Stimulated activated naive B cell treated with anti-CD40 and anti-IgM and Interleukin-4, amounts not matched to agents 10 μg/mL and 1 μg/mL and 100 μg/mL, for 72 hours (primary cell): ENCODE data around the gene CTBP1.
A peak's percentile ranks its signal among the peaks of the same experiment; 100 is the strongest.

Experiments used
- ATAC-seq, 2 donors: fragments of 150-1000 bp; cut with Tn5 transposase; replicated peaks; 2 replicates each; pipeline ENCODE4 v1.10.0; 2021; ENCODE audit warnings: moderate library complexity in 1 of 2
- DNase-seq: peaks from one replicate; pipeline ENCODE4 v3.0.0; 2021
- H3K27ac Mint-ChIP-seq: one replicate; pipeline ENCODE4 v1.8.0; 2022; ENCODE audit warnings: mild to moderate bottlenecking, mixed read lengths
- H3K27me3 Mint-ChIP-seq, 2 donors: one replicate each; pipeline ENCODE4 v1.8.0; 2022; ENCODE audit warnings: mixed read lengths in 2 of 2
- H3K36me3 Mint-ChIP-seq, 2 donors: one replicate each; pipeline ENCODE4 v1.8.0; 2022; ENCODE audit warnings: mixed read lengths in 2 of 2, mild to moderate bottlenecking in 1 of 2
- H3K4me1 Mint-ChIP-seq, 2 donors: one replicate each; pipeline ENCODE4 v1.8.0; 2022; ENCODE audit warnings: mixed read lengths in 2 of 2, mild to moderate bottlenecking in 1 of 2
- H3K4me3 Mint-ChIP-seq, 2 donors: one replicate each; pipeline ENCODE4 v1.8.0; 2022; ENCODE audit warnings: mild to moderate bottlenecking in 2 of 2, mixed read lengths in 2 of 2, moderate library complexity in 1 of 2
- H3K9me3 Mint-ChIP-seq, 2 donors: one replicate each; pipeline ENCODE4 v1.8.0; 2022; ENCODE audit warnings: mixed read lengths in 2 of 2, mild to moderate bottlenecking in 1 of 2

CTBP1 gene

GRCh38 chr4:1233641-1234308 lies 15.2 kb downstream of the CTBP1 start:
- no peak for DNase-seq
- Mint-ChIP-seq H3K4me3 (no peak overlapping the region), H3K4me1 (peaks cover 16 to 25% of the 10 kb centered on the region in 2 donors), H3K27ac (peak overlapping the region; percentile 16), H3K9me3 (no peaks in the 10 kb centered on the region), H3K27me3 (no peaks in the 10 kb centered on the region), H3K36me3 (peaks cover 55 to 69% of the 10 kb centered on the region in 2 donors)
- no peak for ATAC-seq

DNA sequence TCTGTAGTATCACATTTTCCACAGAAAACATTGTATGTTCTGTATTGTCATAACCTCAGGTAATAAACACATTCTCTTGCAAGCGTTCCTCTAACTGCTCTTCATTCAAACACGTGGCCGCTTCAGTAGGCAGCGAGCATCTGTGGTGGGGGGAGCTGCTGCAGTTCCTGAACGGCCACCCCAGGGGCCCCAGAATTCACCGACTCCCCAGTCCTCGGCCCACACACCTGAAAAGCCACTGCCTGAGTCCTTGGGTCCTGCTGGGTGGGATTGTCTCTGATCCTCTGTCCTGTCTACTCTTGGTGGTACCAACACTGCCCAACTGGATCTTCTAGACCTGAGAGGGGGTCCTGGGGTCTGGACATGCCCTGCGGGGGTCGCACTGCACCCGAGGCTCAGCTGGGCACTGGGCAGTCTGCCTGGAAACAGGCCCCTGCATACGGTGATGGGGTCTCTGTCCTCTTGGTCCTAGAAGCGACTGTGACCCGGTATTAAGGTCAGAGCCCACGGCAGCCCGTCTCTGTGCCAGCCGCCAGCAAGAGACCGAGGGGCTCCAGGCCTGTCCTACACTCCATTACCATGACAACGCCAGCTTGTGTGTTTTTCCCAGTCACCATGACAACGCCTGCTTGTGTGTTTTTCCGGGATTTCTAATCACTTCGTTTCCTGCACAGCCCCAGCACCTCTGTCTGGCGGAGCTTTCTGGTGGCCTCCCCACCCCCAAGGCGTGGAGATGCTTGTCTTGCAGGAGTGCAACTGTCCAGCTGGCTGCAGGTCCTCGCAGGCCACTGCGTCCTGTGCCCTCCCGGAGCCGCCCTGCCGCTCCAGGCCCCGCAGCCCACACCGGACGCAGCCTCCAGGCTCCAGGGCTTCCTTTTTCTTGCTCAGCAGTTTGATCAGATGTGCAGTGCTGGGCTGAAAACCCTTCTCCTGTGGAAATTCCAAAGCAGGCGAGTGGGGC lies 16.0 kb downstream of the CTBP1 start:
- H3K9me3 Mint-ChIP-seq: no peaks in the 10 kb centered on the region
- peak overlapping the region; percentile 16 for H3K27ac Mint-ChIP-seq
- H3K4me3 Mint-ChIP-seq: no peak overlapping the region
- peaks cover 16 to 25% of the 10 kb centered on the region in 2 donors for H3K4me1 Mint-ChIP-seq
- H3K36me3 Mint-ChIP-seq: peaks cover 56 to 62% of the 10 kb centered on the region in 2 donors
- DNase-seq (no peak), ATAC-seq (no peak)
- H3K27me3 Mint-ChIP-seq: no peaks in the 10 kb centered on the region

DNA sequence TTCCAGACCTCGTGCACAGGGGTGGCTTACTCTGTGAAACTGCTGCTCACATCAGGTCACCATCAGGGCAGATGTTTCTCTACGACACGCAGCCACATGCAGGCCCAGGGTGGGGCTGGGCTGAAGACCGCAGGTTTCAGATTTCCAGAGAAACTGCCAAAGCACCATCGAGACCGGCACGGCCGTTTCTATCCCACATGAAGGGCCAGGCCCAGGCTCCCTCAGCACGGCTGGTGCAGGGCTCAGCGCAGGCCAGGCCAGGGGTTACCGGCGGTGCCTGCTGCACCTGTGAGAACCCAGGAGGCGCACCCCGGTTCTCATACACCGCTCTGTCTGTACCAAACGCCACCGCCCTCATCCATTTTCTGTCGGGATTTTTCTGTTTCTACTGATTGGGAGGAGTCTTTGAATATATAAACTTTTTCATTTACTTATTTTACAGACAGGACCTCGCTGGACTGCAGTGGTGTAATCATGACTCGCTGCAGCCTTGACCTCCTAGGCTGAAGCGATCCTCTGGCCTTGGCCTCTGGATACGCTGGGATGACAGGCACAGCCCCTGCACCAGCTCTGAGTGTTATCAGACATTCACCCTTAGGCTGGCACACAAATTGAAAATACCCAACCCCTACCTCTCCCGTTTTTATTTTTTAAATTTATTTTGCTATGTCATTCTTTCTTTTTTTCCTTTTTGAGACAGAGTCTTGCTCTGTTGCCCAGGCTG lies 17.1 kb downstream of the CTBP1 start:
- no peaks in the 10 kb centered on the region for H3K9me3 Mint-ChIP-seq
- H3K27me3 Mint-ChIP-seq: no peaks in the 10 kb centered on the region
- peaks cover 68 to 73% of the 10 kb centered on the region in 2 donors for H3K36me3 Mint-ChIP-seq
- DNase-seq: no peak
- H3K4me1 Mint-ChIP-seq: peaks cover 22 to 25% of the 10 kb centered on the region in 2 donors
- no peak for ATAC-seq
- peak overlapping the region; percentile 42 for H3K27ac Mint-ChIP-seq
- no peak overlapping the region for H3K4me3 Mint-ChIP-seq

DNA sequence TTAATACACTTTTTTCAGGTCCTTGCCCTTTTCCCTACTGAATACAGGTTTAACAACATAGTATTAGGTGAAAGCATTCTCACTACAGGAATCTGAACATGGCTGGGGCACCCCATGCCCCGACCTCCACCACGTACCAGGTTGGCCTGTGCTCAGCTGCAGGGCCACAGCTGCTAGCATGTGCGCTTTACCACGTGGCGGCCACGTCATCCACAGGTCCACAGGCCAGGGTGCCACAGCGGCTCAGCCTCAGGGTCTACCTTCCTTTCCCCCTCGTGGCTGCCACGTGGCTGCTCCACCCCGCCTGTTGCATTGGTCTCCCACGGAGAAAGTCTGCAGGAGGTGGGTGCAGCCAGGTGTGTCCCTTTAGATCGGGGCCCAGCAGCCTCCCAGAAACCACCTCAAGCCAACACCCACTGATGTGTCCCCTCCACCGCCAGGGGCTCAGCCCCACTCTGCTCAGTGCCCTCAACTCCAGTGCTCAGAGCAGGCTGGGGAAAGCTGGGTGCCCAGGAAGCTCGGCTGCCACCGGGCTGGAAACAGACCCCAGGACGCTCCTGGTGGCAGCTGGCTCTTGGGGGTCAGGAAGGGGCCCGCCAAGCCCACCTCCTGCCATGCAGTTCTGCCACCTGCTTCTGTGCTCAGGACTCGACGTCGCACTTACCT lies 17.8 kb downstream of the CTBP1 start:
- no peak for ATAC-seq
- no peak for DNase-seq
- H3K4me1 Mint-ChIP-seq: peaks cover 22 to 25% of the 10 kb centered on the region in 2 donors
- H3K9me3 Mint-ChIP-seq: no peaks in the 10 kb centered on the region
- no peaks in the 10 kb centered on the region for H3K27me3 Mint-ChIP-seq
- no peak overlapping the region for H3K4me3 Mint-ChIP-seq
- H3K36me3 Mint-ChIP-seq: peaks cover 73 to 78% of the 10 kb centered on the region in 2 donors
- H3K27ac Mint-ChIP-seq: no peak overlapping the region

GRCh38 chr4:1230316-1230715 lies 18.6 kb downstream of the CTBP1 start:
- Mint-ChIP-seq H3K36me3 (peaks cover 68 to 76% of the 10 kb centered on the region in 2 donors), H3K9me3 (no peaks in the 10 kb centered on the region), H3K27ac (no peak overlapping the region), H3K4me1 (peaks cover 22% of the 10 kb centered on the region in 2 donors), H3K27me3 (no peaks in the 10 kb centered on the region), H3K4me3 (no peak overlapping the region)
- DNase-seq: no peak
- ATAC-seq: no peak

DNA sequence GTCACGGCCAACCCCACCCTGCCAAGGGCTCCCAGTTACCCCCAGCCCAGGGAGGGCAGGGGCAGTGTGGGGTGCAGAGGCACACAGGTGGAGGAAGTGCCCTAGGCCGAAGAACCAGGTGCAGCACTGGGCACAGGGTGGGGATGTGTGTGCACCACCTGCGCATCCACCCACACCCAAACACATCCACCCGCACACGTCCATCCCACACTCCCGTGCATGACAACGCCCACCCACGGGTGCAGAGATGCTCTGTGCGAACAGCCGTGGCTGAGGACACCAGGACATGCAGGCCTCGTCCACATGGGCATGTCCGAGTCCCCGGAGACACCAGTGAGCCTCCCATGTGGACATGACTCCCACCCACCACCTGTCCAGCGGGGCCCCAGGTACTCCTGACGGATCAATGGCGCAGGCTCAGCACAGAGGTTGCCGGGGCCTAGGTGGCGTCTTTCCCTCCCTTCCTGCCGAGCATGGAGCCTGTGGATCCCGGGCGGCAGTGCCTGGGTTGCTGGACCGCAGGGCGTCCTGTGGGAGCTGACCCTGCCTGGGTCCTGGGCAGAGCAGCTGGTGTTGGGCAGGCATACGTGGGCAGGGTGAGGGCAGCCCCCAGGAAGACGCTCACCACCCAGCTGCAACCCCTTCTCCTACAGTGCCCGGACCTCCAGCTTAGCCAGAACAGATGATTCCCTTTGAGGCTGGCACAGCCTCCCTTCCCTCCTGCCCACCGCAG lies 19.6 kb downstream of the CTBP1 start:
- no peaks in the 10 kb centered on the region for H3K9me3 Mint-ChIP-seq
- peak overlapping the region; percentile 45 for H3K27ac Mint-ChIP-seq
- H3K4me1 Mint-ChIP-seq: peaks cover 24 to 28% of the 10 kb centered on the region in 2 donors
- ATAC-seq (no peak), DNase-seq (no peak)
- peaks cover 73 to 75% of the 10 kb centered on the region in 2 donors for H3K36me3 Mint-ChIP-seq
- no peak overlapping the region for H3K4me3 Mint-ChIP-seq
- no peaks in the 10 kb centered on the region for H3K27me3 Mint-ChIP-seq

GRCh38 chr4:1227816-1228215 lies 21.1 kb downstream of the CTBP1 start:
- Mint-ChIP-seq H3K4me3 (no peak overlapping the region), H3K36me3 (peaks cover 68 to 73% of the 10 kb centered on the region in 2 donors), H3K27me3 (no peaks in the 10 kb centered on the region), H3K4me1 (peaks cover 29 to 30% of the 10 kb centered on the region in 2 donors), H3K9me3 (no peaks in the 10 kb centered on the region), H3K27ac (no peak overlapping the region)
- DNase-seq (no peak), ATAC-seq (no peak)

DNA sequence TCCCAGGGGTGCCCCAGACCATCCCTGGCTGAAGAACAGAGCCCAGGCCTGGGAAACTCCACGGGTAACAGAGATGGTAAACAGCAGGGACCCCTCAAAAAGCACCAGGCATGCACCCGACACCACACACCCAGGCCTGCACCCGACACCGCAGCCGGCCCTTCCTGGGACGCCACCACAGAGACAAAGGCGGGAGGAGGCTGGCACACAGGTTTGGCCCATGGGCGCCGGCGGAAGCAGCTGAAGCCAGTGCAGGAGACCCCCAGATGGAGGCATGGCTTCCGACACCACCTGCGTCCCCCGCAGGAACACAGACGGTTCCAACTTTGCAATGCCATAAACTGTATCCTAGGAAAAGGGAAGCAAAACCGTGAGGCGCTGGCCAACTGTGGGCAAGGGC lies 22.3 kb downstream of the CTBP1 start:
- Mint-ChIP-seq H3K27ac (no peak overlapping the region), H3K4me1 (peaks cover 27 to 28% of the 10 kb centered on the region in 2 donors), H3K36me3 (peaks cover 63 to 68% of the 10 kb centered on the region in 2 donors), H3K9me3 (no peaks in the 10 kb centered on the region), H3K4me3 (no peak overlapping the region), H3K27me3 (no peaks in the 10 kb centered on the region)
- ATAC-seq (no peak), DNase-seq (no peak)

- Mint-ChIP-seq H3K27me3 (no peaks in the 10 kb centered on the region), H3K9me3 (no peaks in the 10 kb centered on the region), H3K4me1 (peaks cover 32 to 33% of the 10 kb centered on the region in 2 donors), H3K4me3 (no peak overlapping the region), H3K36me3 (peaks cover 61 to 68% of the 10 kb centered on the region in 2 donors), H3K27ac (peak overlapping the region; percentile 71)
- ATAC-seq (no peak), DNase-seq (no peak)
Measured at GRCh38 chr4:1226144-1226481, 22.8 kb downstream of the CTBP1 start.

- DNase-seq (no peak), ATAC-seq (no peak)
- Mint-ChIP-seq H3K9me3 (no peaks in the 10 kb centered on the region), H3K4me3 (no peak overlapping the region), H3K27me3 (no peaks in the 10 kb centered on the region), H3K27ac (peak overlapping the region; percentile 71), H3K36me3 (peaks cover 64 to 69% of the 10 kb centered on the region in 2 donors), H3K4me1 (peaks cover 34 to 39% of the 10 kb centered on the region in 2 donors)
Measured at GRCh38 chr4:1225272-1226143, 23.4 kb downstream of the CTBP1 start.

DNA sequence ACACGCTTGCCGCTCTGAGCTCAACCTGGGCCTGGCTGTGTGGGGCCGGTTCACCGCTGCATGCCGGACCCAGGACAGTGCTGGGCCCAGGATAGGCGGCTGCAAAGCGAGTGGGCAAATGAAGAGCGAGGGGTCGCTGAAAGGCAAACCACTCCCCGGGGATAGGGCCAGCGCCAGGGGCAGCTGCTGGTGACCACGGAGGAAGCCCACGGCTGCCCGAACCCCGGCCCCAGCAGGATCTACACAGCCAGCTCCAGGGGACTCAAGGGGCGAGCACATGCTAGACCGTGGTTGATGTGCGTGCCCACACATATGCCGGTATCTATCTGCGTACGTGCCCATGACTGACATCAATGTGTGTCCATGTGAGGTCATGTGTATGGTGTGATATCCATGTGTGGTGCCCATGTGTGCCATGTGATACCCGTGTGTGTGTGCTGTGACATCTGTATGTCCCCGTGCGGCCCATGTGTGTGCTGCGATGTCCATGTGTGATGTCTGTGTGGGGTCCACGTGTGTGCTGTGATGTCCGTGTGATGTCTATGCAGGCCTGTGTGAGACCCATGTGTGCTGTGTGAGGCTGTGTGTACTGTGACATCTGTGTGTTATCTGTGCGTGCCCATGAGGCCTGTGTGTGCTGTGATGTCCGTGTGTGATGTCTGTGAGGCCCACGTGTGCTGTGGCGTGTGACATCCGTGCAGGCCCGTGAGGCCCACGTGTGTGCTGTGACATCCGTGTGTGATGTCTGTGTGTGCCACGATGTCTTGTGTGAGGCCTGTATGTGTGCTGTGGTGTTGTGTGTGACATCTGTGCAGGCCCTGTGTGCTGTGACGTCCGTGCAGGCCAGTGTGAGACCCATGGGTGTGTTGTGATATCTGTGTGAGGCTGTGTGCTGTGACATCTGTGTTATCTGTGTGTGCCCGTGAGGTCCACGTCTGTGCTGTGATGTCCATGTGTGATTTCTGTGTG lies 24.8 kb downstream of the CTBP1 start:
- DNase-seq: no peak
- no peak overlapping the region for H3K4me3 Mint-ChIP-seq
- no peak for ATAC-seq
- H3K27me3 Mint-ChIP-seq: no peaks in the 10 kb centered on the region
- no peaks in the 10 kb centered on the region for H3K9me3 Mint-ChIP-seq
- peaks cover 33 to 40% of the 10 kb centered on the region in 2 donors for H3K4me1 Mint-ChIP-seq
- no peak overlapping the region for H3K27ac Mint-ChIP-seq
- peaks cover 59 to 66% of the 10 kb centered on the region in 2 donors for H3K36me3 Mint-ChIP-seq
